ENCODE measurements around the gene PFN1. TPM values are rescaled to one million over a fixed set of nuclear protein-coding genes. Genes with fewer than 3 reads are reported as not detected.

Gene PFN1
- total and polyA plus RNA-seq, 2 of the 8 experiments (the other 6 are each of a cell fraction or from before 2014, with no cell fraction given), result 1,355 to 1,949 TPM

GRCh38 chr17:4969551-4970173 is 21.3 kb upstream of the PFN1 start:
- FAIRE-seq (no peak), DNase-seq (ENCODE audit: low read depth in 1 of 2, low spot score in 2 of 2) (no peak)
- Histone ChIP-seq H3K36me3 (ENCODE audit: control insufficient read depth in 2 of 4, insufficient read depth in 4 of 4, low read length in 3 of 4) (peaks cover 0 to 11% (median 0%) of the 10 kb centered on the region in 4 experiments; a peak in 1 of 8 replicates), H3K23ac (ENCODE audit: insufficient read length) (no peak overlapping the region), H3K18ac (ENCODE audit: extremely low read depth, low read length) (peak overlapping the region; percentile 93; the same call in 1 of the 2 replicates), H3K27ac (ENCODE audit: low read depth, low read length) (no peak overlapping the region), H3K23me2 (ENCODE audit: low read depth, low read length) (peaks cover 19% of the 10 kb centered on the region; the same call in 1 of the 2 replicates), H2BK20ac (ENCODE audit: low read length) (no peak overlapping the region), H2BK5ac (ENCODE audit: low read depth, low read length) (peak overlapping the region; percentile 66; the same call in 1 of the 2 replicates), H3K9ac (replicated peaks in 1 of 4; ENCODE audit: extremely low read depth in 1 of 4, low read depth in 3 of 4, low read length in 3 of 4) (peak overlapping the region in 2 of 4 experiments; percentile 14 to 67; a peak in 2 of 7 replicates), H2AFZ (ENCODE audit: low read length) (no peak overlapping the region), H3K27me3 (replicated peaks in 1 of 4; ENCODE audit: control insufficient read depth in 3 of 4, extremely low read depth in 1 of 4, insufficient read depth in 3 of 4, low read length in 3 of 4) (peaks cover 0 to 21% (median 10%) of the 10 kb centered on the region in 4 experiments; a peak in 5 of 7 replicates), H3K56ac (replicated peaks; ENCODE audit: insufficient read length, low read depth, low read length) (no peak overlapping the region), H3K4me2 (ENCODE audit: insufficient read depth in 1 of 2, low read depth in 2 of 2, low read length in 2 of 2) (peak overlapping the region; percentile 92 to 99), H3K4me3 (ENCODE audit: extremely low read depth in 1 of 4, insufficient read depth in 2 of 4, low read depth in 3 of 4, low read length in 4 of 4) (peak overlapping the region in 3 of 4 experiments; percentile 71 to 90 (median 89); a peak in 7 of 8 replicates), H4K20me1 (replicated peaks in 1 of 2; ENCODE audit: control insufficient read depth in 1 of 2, insufficient read depth in 2 of 2, low read length in 2 of 2) (peaks cover 2 to 11% of the 10 kb centered on the region in 2 experiments), H4K5ac (ENCODE audit: insufficient read length, low read depth, low read length) (no peak overlapping the region), H2BK12ac (ENCODE audit: low read depth, low read length) (peak overlapping the region; percentile 1; the same call in 1 of the 2 replicates), H3K4me1 (replicated peaks in 1 of 4; ENCODE audit: control insufficient read depth in 3 of 4, insufficient read depth in 4 of 4, low read length in 3 of 4) (peaks cover 2 to 16% (median 9%) of the 10 kb centered on the region in 4 experiments), H3K9me3 (ENCODE audit: insufficient read depth in 2 of 2, low read depth in 1 of 2, low read length in 1 of 2) (no peaks in the 10 kb centered on the region), H4K91ac (replicated peaks; ENCODE audit: insufficient read length, low read length) (no peak overlapping the region), H3K79me2 (ENCODE audit: control insufficient read depth in 1 of 2, insufficient read depth in 2 of 2, low read length in 2 of 2) (peaks cover 0 to 16% of the 10 kb centered on the region in 2 experiments; a peak in 2 of 4 replicates), H2AK5ac (ENCODE audit: low read depth, low read length) (peak overlapping the region; percentile 45; the same call in 1 of the 2 replicates), H3K14ac (ENCODE audit: insufficient read length) (no peak overlapping the region), H4K8ac (ENCODE audit: extremely low read depth, insufficient read depth, low read length) (no peak overlapping the region), H2BK15ac (ENCODE audit: low read length) (no peak overlapping the region; the same call in 1 of the 2 replicates), H2BK120ac (replicated peaks; ENCODE audit: low read depth, low read length) (no peak overlapping the region), H3K4ac (replicated peaks; ENCODE audit: insufficient read length, low read depth, low read length) (no peak overlapping the region), H3K79me1 (ENCODE audit: low read depth, low read length) (peaks cover 3% of the 10 kb centered on the region; the same call in 1 of the 2 replicates)
- POLR2A ChIA-PET (ENCODE audit: partially characterized antibody), result interaction anchor here (0.6 to 32.4 kb wide), 9 partner anchors 9 to 242 kb away, joined by 3 to 987 read pairs (median 7); partner anchors contain the start of genes C17orf107, CAMTA2, ENO3 and INCA1
- WGBS, 2 experiments (ENCODE audit: extremely low coverage in 1 of 2, insufficient coverage in 1 of 2, insufficient read length in 1 of 2, insufficient replicate concordance in 2 of 2, low coverage in 1 of 2, low lambda C conversion rate in 2 of 2, missing lambda C conversion rate in 1 of 2), result 84% methylated on average over 16 of the region's 16 CpGs; no CpG with 5 or more reads in 1 of the 2 experiments
- CTCF ChIA-PET (ENCODE audit: partially characterized antibody), result interaction anchor here (1.0 to 6.2 kb wide), 8 partner anchors 8 to 61 kb away, joined by 3 to 31 read pairs (median 8); partner anchors contain the start of genes CAMTA2 and ENO3
- no peak for TF ChIP-seq USF2 (IDR thresholded peaks at IDR 0.05; ENCODE audit: low read length)
- no peak for TF ChIP-seq SIRT6 (IDR thresholded peaks at IDR 0.05; ENCODE audit: low read length)
- no peak for TF ChIP-seq CBX5 (IDR thresholded peaks at IDR 0.05; ENCODE audit: low read depth, low read length)
- TF ChIP-seq ZNF274 (IDR thresholded peaks at IDR 0.05; ENCODE audit: borderline replicate concordance, extremely low read depth, low read length), result no peak
- TF ChIP-seq POLR2AphosphoS5 (IDR thresholded peaks at IDR 0.05; ENCODE audit: low read depth, low read length), result no peak
- TF ChIP-seq SIN3A (conservative IDR thresholded peaks at IDR 0.05 in 1 of 2, IDR thresholded peaks at IDR 0.05 in 1 of 2; ENCODE audit: low read depth in 1 of 2, low read length in 2 of 2), result no peak
- TF ChIP-seq SP1 (IDR thresholded peaks at IDR 0.05; ENCODE audit: low read depth, low read length), result no peak
- no peak for TF ChIP-seq POLR2A (IDR thresholded peaks at IDR 0.05; ENCODE audit: control extremely low read depth in 1 of 2, low read depth in 2 of 2, low read length in 2 of 2)
- no peak for TF ChIP-seq GTF2F1 (IDR thresholded peaks at IDR 0.05; ENCODE audit: borderline replicate concordance, low read depth, low read length)
- no peak for TF ChIP-seq TAF7 (optimal IDR thresholded peaks at IDR 0.05; ENCODE audit: borderline replicate concordance, low read depth, low read length)
- TF ChIP-seq NANOG (IDR thresholded peaks at IDR 0.05; ENCODE audit: insufficient read depth, low read depth, low read length, poor library complexity, severe bottlenecking), result no peak

All from H1 (cell line).